ENCODE results near the gene UQCC5.

DNA sequence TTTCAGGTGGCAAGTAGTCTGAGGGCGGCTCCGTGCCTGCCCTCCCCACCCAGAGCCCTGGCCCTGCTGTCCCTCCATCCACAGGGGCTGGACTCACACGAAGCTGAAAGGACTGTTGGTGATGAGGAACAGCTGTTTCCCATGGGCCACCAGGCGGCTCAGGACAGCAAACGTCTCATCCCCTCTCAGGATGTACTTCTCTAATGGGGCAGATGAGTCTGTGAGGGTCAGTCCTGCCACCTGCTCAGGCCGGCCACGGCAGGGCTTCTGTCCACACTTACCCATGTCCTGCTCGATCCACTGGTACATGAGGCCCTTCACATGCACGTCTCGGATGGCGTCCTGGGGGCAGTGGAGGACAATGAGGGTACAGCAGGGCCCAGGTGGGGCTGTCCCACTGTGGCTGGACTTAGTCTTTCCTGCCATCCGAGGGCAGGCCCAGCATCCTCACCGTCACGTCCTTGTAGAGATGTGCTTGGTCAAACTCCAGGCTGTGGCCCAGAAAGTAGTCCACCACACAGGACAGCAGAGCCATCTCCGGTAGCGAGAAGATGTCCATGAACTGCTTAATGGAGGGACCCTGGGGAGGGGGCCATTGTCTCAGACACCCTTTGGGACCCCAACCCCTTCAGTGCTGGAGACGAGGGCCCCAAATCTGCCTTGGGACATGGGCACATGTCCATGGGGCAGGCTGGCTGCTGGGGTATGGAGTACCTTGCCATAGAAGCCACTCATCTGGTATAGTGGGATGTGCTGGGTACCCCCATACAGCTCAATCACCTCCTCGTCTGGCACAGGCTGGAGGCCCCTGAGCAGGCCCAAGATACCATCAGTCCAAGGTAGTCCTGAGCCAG lies 8.4 kb upstream of the UQCC5 start:
- TF ChIP-seq, protein P1, sequence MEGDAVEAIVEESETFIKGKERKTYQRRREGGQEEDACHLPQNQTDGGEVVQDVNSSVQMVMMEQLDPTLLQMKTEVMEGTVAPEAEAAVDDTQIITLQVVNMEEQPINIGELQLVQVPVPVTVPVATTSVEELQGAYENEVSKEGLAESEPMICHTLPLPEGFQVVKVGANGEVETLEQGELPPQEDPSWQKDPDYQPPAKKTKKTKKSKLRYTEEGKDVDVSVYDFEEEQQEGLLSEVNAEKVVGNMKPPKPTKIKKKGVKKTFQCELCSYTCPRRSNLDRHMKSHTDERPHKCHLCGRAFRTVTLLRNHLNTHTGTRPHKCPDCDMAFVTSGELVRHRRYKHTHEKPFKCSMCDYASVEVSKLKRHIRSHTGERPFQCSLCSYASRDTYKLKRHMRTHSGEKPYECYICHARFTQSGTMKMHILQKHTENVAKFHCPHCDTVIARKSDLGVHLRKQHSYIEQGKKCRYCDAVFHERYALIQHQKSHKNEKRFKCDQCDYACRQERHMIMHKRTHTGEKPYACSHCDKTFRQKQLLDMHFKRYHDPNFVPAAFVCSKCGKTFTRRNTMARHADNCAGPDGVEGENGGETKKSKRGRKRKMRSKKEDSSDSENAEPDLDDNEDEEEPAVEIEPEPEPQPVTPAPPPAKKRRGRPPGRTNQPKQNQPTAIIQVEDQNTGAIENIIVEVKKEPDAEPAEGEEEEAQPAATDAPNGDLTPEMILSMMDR (IDR thresholded peaks at IDR 0.05): no peak
- TF ChIP-seq, protein P2, sequence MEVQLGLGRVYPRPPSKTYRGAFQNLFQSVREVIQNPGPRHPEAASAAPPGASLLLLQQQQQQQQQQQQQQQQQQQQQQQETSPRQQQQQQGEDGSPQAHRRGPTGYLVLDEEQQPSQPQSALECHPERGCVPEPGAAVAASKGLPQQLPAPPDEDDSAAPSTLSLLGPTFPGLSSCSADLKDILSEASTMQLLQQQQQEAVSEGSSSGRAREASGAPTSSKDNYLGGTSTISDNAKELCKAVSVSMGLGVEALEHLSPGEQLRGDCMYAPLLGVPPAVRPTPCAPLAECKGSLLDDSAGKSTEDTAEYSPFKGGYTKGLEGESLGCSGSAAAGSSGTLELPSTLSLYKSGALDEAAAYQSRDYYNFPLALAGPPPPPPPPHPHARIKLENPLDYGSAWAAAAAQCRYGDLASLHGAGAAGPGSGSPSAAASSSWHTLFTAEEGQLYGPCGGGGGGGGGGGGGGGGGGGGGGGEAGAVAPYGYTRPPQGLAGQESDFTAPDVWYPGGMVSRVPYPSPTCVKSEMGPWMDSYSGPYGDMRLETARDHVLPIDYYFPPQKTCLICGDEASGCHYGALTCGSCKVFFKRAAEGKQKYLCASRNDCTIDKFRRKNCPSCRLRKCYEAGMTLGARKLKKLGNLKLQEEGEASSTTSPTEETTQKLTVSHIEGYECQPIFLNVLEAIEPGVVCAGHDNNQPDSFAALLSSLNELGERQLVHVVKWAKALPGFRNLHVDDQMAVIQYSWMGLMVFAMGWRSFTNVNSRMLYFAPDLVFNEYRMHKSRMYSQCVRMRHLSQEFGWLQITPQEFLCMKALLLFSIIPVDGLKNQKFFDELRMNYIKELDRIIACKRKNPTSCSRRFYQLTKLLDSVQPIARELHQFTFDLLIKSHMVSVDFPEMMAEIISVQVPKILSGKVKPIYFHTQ (CRISPR knock-in tag; IDR thresholded peaks at IDR 0.05): no peak
- no peak for TF ChIP-seq SP1 (CRISPR knock-in tag; conservative IDR thresholded peaks at IDR 0.05)
- TF ChIP-seq, protein P3, sequence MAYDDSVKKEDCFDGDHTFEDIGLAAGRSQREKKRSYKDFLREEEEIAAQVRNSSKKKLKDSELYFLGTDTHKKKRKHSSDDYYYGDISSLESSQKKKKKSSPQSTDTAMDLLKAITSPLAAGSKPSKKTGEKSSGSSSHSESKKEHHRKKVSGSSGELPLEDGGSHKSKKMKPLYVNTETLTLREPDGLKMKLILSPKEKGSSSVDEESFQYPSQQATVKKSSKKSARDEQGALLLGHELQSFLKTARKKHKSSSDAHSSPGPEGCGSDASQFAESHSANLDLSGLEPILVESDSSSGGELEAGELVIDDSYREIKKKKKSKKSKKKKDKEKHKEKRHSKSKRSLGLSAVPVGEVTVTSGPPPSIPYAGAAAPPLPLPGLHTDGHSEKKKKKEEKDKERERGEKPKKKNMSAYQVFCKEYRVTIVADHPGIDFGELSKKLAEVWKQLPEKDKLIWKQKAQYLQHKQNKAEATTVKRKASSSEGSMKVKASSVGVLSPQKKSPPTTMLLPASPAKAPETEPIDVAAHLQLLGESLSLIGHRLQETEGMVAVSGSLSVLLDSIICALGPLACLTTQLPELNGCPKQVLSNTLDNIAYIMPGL (CRISPR knock-in tag; IDR thresholded peaks at IDR 0.05): no peak
